GM19023 (cell line): ENCODE measurements around the gene PXN.
"Not testable (repeated sequence)": the region's sequence is repeated elsewhere in the genome, so short reads cannot be mapped to it uniquely, and the experiment has no call there.

ENCODE experiments used
- ATAC-seq: cut with Tn5 transposase; IDR thresholded peaks from one replicate; pipeline ENCODE4 v1.9.1; 2021; ENCODE audit warnings: mild to moderate bottlenecking, moderate library complexity; ENCODE audit not compliant: unreplicated experiment

PXN gene

DNA sequence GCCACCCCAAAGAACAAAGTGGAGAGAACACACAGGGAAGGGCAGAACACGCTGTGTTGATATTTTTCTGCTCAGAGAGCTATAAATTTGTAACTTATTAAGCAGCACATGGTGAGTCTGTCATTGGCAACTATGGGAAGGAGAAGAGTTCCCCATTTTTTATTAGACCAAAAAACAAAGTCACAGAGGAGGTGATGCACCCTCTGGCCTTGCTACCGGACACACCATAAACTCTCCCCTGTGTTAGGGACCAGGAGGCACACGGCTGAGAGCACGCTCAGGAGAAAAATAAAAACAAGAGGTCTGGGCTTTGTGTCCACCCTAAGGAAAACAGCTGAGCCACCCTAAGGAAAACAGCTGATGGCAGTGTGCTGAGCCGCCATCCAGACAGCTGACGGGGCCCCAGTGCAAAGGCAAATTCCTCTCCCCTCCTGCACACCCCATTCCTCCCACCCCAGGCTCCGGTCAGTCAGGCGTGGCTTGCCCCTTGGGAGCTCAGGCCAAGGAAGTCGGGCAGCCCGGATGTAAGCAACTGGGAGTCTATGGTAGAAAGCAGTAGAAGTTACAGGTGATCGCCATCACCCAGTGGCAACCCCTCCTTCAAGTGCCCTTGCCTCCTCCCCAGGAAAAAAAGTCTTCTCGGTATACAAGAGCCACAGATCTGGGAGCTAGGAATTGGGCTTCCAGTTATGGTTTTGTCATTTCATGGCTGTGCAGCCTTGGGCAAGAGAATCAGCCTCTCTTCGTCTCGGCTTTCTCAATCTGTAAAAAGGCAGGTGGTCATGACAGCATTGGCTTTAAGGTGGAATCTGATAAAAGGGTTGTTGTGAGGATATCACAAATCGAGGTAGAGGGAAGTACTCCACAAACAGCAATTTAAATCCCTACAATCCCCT is 2.4 kb downstream of the PXN start:
- ATAC-seq: no peak

DNA sequence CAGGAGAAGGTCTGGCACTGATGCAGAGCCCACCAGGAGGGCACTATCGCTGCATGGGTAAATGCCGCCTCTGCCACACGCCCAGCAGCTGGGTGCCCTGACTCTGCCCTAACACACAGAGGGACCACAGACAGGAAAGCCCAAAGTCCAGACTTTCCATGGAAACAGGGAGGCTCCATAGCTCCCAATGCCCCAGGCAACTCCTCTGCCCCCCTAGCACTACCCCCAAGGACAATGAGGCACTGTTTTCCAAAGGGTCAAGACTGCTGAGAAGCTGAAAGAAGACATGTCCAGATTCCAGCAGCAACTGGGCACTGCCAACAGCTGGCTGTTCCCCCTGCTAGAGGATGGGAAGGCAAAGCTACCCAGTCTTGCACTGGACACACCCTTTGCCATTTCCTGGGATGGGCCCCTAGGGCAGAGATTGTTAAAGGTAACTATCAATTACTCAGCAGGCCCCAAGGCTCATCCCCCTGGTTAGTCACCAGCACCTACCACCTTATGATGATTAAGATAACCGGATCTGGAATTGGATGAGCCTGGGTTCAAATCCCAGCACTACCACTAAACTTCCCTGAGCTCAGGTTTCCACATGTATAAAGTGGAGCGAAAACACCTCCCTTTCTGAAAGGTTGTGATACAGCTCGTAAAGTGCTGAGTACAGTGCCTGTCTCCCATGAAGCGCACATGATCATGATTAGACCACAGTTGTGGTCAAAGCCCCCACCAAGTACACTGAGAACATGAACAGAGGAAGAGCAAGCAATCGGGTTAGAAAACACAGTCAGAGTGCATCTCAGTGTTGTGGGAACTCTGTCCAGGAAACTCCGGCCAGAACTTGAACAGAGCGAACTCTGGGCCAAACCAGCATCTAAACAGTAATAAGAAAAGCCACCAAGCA is 3.3 kb downstream of the PXN start:
- ATAC-seq: no peak

DNA sequence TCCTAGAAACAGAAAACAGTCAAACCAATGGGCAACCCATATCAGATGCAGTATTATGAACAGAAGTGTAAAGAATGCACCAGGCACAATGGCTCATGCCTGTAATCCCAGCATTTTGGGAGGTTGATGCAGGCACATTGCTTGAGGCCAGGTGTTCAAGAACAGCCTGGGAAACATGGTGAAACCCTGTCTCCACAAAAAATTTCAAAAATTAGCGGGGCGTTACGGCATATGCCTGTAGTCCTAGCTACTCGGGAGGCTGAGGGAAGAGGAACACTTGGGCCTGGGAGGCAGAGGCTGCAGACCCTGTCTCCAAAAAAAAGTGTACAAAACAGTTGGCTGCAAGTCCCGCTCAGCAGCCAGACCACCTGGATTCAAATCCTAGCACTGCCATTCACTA is 4.9 kb downstream of the PXN start:
- ATAC-seq: no peak

DNA sequence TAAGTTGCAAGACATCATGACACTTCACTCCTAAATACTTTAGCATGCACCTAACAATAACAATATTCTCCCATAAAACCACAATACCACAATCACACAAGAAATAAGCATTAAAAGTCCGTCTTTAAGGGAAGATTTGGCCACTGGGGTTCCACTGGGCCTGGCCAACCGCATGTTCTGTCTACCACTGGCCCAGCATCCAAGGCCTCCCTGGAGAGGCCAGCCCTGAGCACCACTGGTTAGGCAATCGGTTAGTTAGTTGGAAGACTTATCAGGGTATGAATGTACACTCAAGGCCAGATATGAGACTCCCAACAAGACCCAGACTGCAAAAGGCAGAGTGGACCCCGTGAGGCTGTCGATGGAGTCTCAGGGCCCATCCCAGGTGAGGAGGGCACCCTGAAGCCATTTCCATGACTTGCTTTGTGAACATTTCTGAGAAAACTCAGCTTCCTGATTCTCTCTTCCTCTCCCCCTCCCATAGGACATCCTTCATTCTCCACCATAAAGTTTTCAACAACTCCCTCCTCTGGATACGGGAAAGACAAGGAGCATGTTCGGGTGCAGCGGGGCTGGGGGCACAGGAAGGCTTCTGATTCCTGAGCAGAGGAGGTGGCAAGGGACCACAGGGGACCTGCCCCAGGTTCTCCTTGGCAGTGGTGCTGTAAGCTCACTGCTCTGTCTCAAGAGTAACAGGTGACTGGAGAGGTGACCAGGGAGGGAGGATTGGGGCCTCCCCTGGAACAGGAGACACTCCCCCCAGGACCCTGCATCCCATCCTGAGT is 5.9 kb downstream of the PXN start:
- ATAC-seq: no peak

DNA sequence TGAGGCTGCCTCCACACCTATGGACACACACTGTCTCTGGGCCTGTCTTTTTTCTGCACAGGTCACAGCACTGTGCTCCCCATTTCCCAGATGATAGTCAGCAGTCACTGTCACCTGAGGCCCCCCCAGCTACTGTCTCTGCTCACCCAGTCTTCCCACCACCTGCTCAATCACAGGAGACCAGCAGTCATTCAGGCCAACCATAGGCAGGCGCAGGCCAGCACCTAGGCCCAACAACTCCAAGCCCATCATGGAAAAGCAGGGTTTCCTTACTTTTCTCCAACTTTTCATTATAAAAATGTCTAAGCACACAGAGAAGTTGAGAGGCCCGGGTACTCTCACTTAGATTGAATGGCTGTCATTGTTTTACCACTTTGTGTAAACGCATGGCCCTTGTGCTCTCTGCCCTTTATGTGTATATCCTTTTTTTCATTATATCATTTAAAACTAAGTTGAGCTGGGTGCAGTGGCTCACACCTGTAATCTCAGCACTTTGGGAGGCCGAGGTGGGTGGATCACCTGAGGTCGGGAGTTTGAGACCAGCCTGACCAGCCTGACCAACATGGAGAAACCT is 7.1 kb downstream of the PXN start:
- ATAC-seq: no peak

DNA sequence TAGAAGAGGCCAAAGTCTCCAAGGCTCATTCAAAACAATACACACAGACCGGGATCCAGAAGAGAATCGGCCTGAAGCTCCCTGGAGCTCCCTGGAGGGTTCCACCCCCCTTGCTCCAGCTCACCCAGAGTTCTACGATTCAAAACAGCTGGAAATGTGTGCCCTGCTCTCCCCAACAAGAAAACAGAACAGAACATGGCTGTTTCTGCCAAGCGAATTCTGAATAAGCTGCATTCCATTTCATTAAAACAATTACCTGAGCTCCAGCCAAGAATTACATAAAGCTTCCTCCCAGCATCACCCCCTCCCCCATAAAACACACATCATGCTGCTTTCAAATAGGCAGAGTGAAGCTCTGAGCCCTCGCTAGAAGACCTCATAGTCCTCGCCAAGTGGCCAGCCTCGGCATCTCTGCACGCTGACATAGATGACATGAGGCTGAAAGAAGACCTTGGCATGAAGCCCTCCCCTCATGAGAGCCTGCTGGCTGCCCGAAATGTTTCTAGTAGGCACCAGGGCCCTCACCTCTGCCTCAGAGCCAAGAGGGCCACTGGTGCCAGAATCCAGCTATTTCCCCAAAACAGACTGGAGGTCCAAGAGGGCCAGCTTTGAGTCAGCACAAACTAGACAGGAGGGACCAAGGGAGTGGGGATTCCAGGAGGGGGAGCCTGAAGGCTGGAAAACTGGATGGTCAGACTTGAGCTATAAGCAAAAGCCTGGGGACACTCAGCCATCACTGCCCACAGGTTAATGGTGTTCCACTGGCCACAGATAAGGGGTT is 8.3 kb downstream of the PXN start:
- no peak for ATAC-seq

DNA sequence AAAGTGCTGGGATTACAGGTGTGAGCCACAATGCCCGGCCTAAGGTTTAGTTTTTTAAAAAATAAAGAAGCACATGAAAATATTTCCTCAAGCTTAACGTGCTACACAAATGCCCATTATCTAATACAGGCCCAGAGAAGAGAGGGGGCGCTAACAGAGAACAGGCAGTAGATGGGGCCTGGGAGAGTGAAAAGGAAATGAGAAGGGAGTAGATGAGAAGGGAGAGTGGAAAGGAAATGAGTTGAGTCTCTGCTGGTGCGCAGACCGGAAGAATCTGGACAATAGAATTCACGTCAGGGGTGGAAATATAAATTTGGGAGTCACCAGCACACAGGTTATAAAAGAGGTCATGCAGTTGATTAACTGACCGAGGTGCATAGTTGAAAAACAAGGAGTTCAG is 10.7 kb downstream of the PXN start:
- ATAC-seq: no peak

DNA sequence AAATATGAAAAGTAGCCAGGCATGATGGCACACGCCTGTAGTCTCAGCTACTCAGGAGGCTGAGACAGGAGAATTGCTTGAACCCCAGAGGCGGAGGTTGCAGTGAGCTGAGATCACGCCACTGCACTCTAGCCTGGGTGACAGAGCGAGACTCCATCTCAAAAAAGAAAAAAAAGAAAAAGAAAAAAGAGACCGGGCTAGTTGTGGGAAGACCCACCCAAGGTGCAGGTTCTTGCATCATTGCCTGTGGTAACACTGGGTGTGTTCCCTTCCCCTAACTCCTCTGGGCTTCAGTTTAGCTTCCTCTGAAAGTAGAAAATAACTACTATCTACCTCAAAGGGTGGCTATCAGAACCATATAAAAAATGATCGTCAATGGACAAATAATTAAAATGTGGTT is 12.2 kb downstream of the PXN start:
- not testable (repeated sequence) for ATAC-seq

DNA sequence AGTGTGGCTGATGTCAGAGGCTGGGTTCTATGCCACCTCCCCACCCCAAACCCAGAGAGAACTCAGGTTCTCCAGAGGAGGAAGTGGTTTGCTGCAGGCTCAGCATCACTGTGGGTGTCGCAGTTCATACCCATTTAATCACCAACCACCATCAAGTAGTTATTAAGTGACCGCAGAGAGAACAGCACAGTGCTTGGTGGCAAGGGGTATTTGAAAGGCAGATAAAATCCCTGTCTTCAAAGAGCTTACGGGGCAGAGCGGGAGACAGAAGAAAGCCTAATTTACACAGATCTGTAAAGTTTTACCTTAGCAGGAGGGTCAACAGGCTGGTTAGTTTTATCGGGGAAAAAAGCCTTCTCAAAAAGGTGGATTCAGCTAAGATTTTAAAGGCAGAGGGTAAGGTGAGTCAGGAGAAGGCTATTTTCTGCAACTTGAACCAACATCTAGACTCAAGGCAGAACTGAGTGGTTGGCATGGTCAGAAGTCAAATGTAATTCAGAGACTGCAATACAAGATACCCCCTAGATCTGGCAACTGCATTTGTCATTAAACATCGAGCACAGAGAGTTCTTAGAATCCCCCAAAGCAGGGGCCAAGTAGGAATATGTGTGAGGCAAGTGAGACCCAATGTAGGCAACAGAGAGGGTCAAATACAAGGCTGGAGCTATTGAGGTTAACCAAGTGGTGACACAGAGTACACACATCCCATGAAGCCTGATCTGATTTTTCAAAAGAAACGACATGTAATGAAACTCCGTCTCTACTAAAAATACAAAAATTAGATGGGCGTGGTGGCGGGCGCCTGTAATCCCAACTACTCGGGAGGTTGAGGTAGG is 13.2 kb downstream of the PXN start:
- ATAC-seq: no peak

DNA sequence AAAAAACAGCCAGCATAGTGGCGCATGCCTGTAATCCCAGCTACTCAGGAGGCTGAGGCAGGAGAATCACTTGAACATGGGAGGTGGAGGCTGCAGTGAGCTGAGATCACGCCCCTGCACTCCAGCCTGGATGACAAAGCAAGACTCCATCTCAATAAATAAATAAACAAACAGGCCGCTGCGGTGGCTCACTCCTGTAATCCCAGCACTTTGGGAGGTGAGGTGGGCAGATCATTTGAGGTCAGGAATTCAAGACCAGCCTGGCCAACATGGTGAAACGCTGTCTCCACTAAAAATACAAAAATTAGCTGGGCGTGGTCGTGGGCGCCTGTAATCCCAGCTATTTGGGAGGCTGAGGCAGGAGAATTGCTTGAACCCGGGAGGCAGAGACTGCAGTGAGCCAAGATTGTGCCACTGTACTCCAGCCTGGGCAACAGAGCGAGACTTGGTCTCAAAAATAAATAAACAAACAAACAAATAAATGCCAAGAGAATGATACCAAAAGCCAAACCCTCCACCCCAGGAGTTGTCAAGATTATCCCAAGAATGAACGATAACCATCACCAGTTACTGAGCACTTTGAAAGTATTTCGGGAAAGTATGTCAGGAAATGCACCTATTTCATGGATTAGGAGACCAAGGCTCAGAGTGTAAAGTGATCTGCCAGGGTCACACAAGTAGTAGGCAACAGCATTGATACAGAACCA is 14.0 kb downstream of the PXN start:
- not testable (repeated sequence) for ATAC-seq

DNA sequence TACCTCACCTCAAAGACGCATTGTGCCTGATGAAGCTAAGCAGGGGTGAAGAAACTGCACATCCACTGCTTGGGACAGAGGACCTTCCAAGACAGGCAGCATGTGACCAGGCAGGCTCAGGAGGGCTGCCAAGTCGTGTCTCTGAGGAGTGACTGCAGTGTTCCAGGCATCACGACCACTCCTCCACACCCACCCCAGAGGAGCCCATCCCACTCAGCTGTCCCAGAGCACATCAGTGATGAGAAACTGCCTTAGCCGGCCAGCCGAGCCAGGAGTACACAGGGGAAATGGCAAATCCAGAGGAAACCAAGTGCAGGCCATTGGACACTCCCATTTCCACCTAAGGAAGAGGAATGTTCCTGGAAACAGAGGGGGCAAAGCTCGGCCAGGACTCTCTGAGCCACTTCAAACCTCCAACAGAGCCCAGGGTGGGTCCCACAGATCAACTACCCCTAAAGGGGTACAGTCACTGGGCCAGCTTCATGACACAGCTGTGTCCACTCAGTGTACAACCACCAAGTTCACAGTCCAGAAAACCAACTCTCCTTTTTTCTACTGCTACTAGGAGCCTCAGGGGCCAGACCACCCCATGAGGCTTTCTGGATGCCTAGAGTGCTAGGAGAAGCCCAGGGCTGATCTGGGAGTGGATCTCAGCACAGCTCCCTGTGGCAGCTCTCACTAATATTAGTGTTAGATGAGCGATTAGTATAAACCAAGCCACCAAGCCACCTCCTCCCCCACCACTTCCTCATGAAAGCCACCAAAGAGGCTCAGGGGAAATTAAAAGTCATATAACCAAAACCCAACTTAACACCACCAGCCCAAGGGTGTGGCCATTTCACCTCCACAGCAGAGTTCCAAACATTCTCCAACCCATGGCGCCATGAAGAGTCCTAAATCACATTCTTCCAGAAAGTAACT is 15.4 kb downstream of the PXN start:
- no peak for ATAC-seq

DNA sequence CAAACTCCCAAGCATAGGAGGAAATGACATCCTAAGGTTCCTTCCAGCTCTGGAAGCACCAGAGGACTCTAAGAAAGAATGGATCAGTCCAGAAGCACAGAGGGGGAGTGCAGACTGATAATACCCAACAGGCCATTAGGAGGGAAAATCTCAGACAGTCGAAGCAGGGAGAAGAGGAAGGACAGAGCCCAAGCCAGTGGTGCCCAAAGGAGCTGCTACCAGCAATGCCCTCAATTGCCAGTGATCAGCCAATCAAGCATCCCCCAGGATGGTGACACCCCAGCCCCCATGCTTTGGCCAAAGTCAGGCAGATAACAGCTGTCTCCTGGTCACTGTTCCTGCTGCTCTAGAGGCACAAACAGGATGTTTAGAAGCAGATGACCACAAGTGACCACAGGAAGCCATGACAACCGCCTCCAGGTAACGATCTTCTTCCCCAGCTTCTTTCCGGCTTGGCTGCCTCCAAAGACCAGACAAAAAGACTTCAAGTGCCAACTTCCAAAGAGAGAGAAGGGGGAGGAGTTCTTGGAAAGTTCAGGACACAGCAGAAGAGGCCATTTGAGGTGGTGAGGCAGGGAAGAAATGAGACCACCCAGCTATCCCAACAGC is 16.2 kb downstream of the PXN start:
- no peak for ATAC-seq

DNA sequence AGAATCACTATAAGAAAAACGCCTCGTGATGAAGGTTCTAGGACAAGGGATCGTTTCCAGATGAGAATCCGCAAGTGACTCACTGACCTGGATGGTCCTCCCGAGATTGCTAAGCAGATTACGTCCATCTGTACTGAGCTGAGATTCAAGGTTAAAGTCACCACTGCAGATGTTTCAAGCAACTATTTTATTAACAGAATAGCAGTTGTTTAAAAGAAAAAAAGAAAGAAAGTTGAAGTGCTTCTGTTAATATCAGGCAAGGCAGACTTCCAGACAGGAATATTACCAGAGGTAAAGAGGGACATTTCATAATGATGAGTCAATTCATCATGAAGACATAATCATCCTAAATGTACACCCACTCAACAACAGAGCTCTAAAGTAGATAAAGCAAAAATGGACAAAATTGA is 17.9 kb downstream of the PXN start:
- ATAC-seq: no peak

DNA sequence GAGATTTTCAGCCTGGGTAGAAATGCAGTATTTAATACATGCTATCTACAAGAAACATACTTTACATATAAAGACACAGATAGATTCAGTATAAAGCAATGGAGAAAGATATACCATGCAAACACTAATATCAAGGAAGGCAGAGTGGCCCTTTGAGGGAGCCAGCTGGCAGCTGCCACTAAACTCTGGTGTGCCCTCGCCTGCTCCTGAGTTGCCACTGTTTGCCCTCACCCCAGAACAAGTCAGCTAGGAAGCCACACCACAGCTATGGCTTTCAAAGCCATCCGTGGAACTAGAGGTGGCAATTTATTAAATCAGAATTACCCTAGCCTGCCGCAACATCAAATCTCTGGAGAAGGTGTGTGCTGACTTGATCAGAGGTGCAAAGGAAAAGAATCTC is 18.3 kb downstream of the PXN start:
- ATAC-seq: no peak

DNA sequence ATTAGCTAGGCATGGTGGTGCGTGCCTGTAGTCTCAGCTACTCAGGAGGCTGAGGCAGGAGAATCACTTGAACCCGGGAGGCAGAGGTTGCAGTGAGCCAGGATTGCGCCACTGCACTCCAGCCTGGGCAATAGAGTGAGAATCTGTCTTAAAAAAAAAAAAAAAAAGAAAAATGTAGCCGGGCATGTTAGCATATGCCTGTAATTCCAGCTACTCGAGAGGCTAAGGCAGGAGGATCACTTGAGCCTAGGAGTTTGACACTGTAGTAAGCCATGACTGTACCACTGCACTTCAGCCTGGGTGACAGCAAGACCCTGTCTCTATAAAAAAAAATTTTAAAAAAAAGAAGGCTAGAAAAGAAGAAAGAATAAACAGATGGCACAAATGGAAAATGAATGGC is 18.8 kb downstream of the PXN start:
- ATAC-seq: not testable (repeated sequence)

DNA sequence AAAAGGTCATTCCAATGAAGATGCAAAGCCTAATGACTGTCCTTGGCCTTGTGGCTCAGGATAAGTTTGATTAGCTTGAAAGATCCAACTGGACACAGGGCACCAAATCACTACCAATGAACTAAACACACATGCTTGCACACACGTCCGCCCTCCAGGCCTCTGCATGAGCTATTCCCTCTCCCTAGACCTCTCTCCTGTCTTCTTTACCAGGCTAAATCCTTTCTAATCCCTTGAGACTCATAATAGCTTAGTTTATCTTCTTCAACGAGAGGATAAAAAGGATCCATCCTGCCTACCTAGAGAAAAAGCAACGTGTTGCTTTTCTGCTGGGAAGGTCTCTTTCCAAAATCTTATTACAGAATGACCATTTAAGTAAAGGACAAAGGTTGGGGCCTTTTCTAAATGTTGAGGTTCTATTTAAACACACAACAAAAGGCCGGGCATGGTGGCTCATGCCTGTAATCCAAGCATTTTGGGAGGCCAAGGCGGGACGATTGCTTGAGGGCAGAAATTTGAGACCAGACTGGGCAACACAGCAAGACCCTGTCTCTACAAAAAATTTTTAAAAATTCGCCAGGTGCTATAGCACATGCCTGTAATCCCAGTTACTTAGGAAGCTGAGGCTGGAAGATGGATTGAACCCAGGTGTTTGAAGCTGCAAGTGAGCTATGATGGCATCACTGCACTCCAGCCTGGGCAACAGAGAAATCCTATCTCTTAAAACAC is 22.4 kb downstream of the PXN start:
- no peak for ATAC-seq
